Neural cell (in vitro differentiated cells): ENCODE data around the gene GPNMB. TPM values are rescaled to one million over a fixed set of nuclear protein-coding genes. Genes with fewer than 3 reads are reported as not detected.

ENCODE experiments used
- H2AFZ ChIP-seq: fragments of 200-600, 300-800 bp; sonication (generic), shearing (Covaris generic); 2 replicates; pipeline ENCODE4 v1.6.0; 2014; ENCODE audit warnings: low read depth, mild to moderate bottlenecking, antibody characterized with exemption, low read length, moderate library complexity
- H3F3A ChIP-seq: fragments of 200-600 bp; shearing (Covaris generic); 2 replicates; pipeline ENCODE4 v1.6.1; 2016; ENCODE audit warnings: mild to moderate bottlenecking, moderate library complexity, mixed read lengths, antibody characterized with exemption, low read length; ENCODE audit not compliant: insufficient read depth, poor library complexity, severe bottlenecking
- H3K27ac ChIP-seq: fragments of 200-600, 300-800 bp; sonication (generic), shearing (Covaris generic); 2 replicates; pipeline ENCODE4 v1.5.1; 2014; ENCODE audit warnings: mild to moderate bottlenecking, low read length, moderate library complexity
- H3K27me3 ChIP-seq: fragments of 300-800, 200-600 bp; sonication (generic), shearing (Covaris generic); 2 replicates; pipeline ENCODE4 v1.6.0; 2014; ENCODE audit warnings: mild to moderate bottlenecking, low read depth, low read length, moderate library complexity; ENCODE audit not compliant: insufficient read depth
- H3K36me3 ChIP-seq: fragments of 300-800, 200-600 bp; sonication (generic), shearing (Covaris generic); 2 replicates; pipeline ENCODE4 v1.5.1; 2014; ENCODE audit warnings: mild to moderate bottlenecking, antibody characterized with exemption, low read length, moderate library complexity; ENCODE audit not compliant: insufficient read depth
- H3K4me2 ChIP-seq: fragments of 300-800, 200-600 bp; sonication (generic), shearing (Covaris generic); 2 replicates; pipeline ENCODE4 v1.6.0; 2014; ENCODE audit warnings: mild to moderate bottlenecking, low read length
- H3K4me3 ChIP-seq: fragments of 300-800, 200-600 bp; sonication (generic), shearing (Covaris generic); 2 replicates; pipeline ENCODE4 v1.5.1; 2014; ENCODE audit warnings: mild to moderate bottlenecking, low read length, moderate library complexity
- H3K79me2 ChIP-seq: fragments of 200-600 bp; shearing (Covaris generic); replicated peaks from 2 replicates; pipeline ENCODE4 v1.6.0; 2014; ENCODE audit warnings: mild to moderate bottlenecking, low read length, moderate library complexity; ENCODE audit not compliant: insufficient read depth
- H3K9ac ChIP-seq: fragments of 300-800, 200-600 bp; sonication (generic), shearing (Covaris generic); 2 replicates; pipeline ENCODE4 v1.6.1; 2016; ENCODE audit warnings: mild to moderate bottlenecking, low read length, mixed read lengths
- H3K9me2 ChIP-seq: fragments of 200-600 bp; shearing (Covaris generic); 2 replicates; pipeline ENCODE4 v1.6.1; 2016; ENCODE audit warnings: mild to moderate bottlenecking, low read length, mixed read lengths; ENCODE audit not compliant: insufficient read depth
- H3K9me3 ChIP-seq: fragments of 200-600, 300-800 bp; sonication (generic), shearing (Covaris generic); 2 replicates; pipeline ENCODE4 v1.6.1; 2016; ENCODE audit warnings: mild to moderate bottlenecking, mixed run types, low read length, moderate library complexity, mixed read lengths
- H4K20me1 ChIP-seq: fragments of 200-600 bp; shearing (Covaris generic); 2 replicates; pipeline ENCODE4 v1.6.1; 2016; ENCODE audit warnings: mild to moderate bottlenecking, mixed run types; ENCODE audit not compliant: insufficient read depth
- CTCF ChIP-seq: fragments of 450-650 bp; IDR thresholded peaks from 2 replicates; pipeline ENCODE4 v1.5.1; 2014; ENCODE audit warnings: antibody characterized with exemption, mild to moderate bottlenecking, moderate library complexity; ENCODE audit not compliant: poor library complexity, severe bottlenecking
- EP300 ChIP-seq: fragments of 450-650 bp; conservative IDR thresholded peaks from 2 replicates; pipeline ENCODE4 v1.6.1; 2014; ENCODE audit warnings: antibody characterized with exemption, mild to moderate bottlenecking, moderate library complexity; ENCODE audit not compliant: poor library complexity, severe bottlenecking
- EZH2 ChIP-seq: fragments of 200-600, 300-800 bp; shearing (Covaris generic), sonication (generic); IDR thresholded peaks from 2 replicates; pipeline ENCODE4 v1.6.1; 2014; ENCODE audit warnings: antibody characterized with exemption, low read length, borderline replicate concordance, mild to moderate bottlenecking; ENCODE audit not compliant: insufficient read depth, poor library complexity, severe bottlenecking
- MXI1 ChIP-seq: fragments of 450-650 bp; conservative IDR thresholded peaks from 2 replicates; pipeline ENCODE4 v1.6.1; 2014; ENCODE audit warnings: antibody characterized with exemption, mild to moderate bottlenecking; ENCODE audit not compliant: poor library complexity, severe bottlenecking
- POLR2AphosphoS5 ChIP-seq: IDR thresholded peaks from 2 replicates; pipeline ENCODE4 v1.6.1; 2012
- RAD21 ChIP-seq: fragments of 450-650 bp; conservative IDR thresholded peaks from 2 replicates; pipeline ENCODE4 v1.6.1; 2014; ENCODE audit warnings: antibody characterized with exemption, mild to moderate bottlenecking, moderate library complexity
- SMC3 ChIP-seq: fragments of 450-650 bp; conservative IDR thresholded peaks from 2 replicates; pipeline ENCODE4 v1.6.1; 2014; ENCODE audit warnings: antibody characterized with exemption, mild to moderate bottlenecking, moderate library complexity; ENCODE audit not compliant: poor library complexity
- TAF1 ChIP-seq: IDR thresholded peaks from 2 replicates; pipeline ENCODE4 v1.6.1; 2012; ENCODE audit warnings: low read depth
- polyA plus RNA-seq: library from polyadenylated mRNA; depleted of rRNA; stranded (reverse); fragments of >200 nt; gene quantifications from 2 replicates; pipeline ENCODE4 v1.2.3, GENCODE V29; 2014
- TF ChIP-seq, protein P1 (sequence below): IDR thresholded peaks from 2 replicates; pipeline ENCODE4 v1.6.1; 2012; ENCODE audit warnings: borderline replicate concordance

The GPNMB gene
- polyA plus RNA-seq, 1 donor from 2014 or later = not detected

DNA sequence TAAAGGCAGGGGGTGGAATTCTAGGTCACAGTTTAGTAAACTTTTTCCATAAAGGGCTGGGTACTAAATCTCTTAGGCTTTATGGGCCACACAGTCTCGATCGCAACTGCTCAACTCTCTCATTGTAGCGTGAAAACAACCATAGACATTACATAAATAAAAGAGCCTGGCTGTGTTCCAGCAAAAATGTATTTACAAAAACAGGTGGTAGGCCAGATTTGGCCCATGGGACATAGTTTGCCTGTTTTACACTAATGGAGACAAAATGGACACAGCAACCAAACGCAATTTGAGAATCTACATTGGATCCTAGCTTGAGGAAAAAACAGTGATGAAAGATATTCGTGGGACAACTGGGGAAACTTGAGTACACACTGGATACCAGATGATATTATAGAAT, 29.3 kb downstream of the GPNMB start:
- Histone ChIP-seq H3K79me2 (no peaks in the 10 kb centered on the region), H3F3A (no peaks in the 10 kb centered on the region), H3K36me3 (no peaks in the 10 kb centered on the region), H3K9me3 (no peaks in the 10 kb centered on the region), H4K20me1 (no peaks in the 10 kb centered on the region), H3K27me3 (no peaks in the 10 kb centered on the region), H2AFZ (no peak overlapping the region), H3K4me2 (no peak overlapping the region), H3K27ac (no peak overlapping the region), H3K4me3 (no peak overlapping the region), H3K9ac (no peak overlapping the region), H3K9me2 (no peaks in the 10 kb centered on the region)
- TF ChIP-seq POLR2AphosphoS5 (no peak), SMC3 (no peak), EP300 (no peak), TAF1 (no peak), EZH2 (no peak), CTCF (no peak), RAD21 (no peak), MXI1 (no peak)
- TF ChIP-seq, protein P1, sequence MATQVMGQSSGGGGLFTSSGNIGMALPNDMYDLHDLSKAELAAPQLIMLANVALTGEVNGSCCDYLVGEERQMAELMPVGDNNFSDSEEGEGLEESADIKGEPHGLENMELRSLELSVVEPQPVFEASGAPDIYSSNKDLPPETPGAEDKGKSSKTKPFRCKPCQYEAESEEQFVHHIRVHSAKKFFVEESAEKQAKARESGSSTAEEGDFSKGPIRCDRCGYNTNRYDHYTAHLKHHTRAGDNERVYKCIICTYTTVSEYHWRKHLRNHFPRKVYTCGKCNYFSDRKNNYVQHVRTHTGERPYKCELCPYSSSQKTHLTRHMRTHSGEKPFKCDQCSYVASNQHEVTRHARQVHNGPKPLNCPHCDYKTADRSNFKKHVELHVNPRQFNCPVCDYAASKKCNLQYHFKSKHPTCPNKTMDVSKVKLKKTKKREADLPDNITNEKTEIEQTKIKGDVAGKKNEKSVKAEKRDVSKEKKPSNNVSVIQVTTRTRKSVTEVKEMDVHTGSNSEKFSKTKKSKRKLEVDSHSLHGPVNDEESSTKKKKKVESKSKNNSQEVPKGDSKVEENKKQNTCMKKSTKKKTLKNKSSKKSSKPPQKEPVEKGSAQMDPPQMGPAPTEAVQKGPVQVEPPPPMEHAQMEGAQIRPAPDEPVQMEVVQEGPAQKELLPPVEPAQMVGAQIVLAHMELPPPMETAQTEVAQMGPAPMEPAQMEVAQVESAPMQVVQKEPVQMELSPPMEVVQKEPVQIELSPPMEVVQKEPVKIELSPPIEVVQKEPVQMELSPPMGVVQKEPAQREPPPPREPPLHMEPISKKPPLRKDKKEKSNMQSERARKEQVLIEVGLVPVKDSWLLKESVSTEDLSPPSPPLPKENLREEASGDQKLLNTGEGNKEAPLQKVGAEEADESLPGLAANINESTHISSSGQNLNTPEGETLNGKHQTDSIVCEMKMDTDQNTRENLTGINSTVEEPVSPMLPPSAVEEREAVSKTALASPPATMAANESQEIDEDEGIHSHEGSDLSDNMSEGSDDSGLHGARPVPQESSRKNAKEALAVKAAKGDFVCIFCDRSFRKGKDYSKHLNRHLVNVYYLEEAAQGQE = no peak

DNA sequence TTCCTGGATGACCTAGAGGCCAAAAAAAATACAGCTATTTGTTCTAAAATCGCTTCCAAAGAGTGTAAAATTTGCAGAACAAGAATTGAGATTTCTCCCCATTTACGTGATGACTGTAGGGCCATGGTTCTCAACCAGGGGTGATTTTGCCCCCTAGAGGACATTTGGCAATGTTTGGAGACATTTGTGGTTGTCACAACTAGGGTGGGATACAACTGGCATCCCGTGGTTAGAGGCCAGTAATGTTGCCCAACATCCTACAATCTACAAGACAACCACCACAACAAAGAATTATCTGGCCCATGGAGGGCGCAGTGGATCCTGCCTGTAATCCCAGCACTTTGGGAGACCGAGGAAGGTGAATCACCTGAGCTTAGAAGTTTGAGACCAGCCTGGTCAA, 29.8 kb downstream of the GPNMB start:
- no peaks in the 10 kb centered on the region for H3K36me3 ChIP-seq
- H3K9ac ChIP-seq = no peak overlapping the region
- H3K4me2 ChIP-seq = no peak overlapping the region
- no peaks in the 10 kb centered on the region for H3K9me2 ChIP-seq
- H4K20me1 ChIP-seq = no peaks in the 10 kb centered on the region
- no peaks in the 10 kb centered on the region for H3F3A ChIP-seq
- H3K27ac ChIP-seq = no peak overlapping the region
- no peaks in the 10 kb centered on the region for H3K79me2 ChIP-seq
- no peaks in the 10 kb centered on the region for H3K9me3 ChIP-seq
- H2AFZ ChIP-seq = no peak overlapping the region
- TF ChIP-seq MXI1 (no peak), POLR2AphosphoS5 (no peak), TAF1 (no peak), EP300 (no peak), EZH2 (no peak), SMC3 (no peak), RAD21 (no peak), CTCF (no peak)
- TF ChIP-seq, protein P1 = no peak
- H3K4me3 ChIP-seq = no peak overlapping the region
- no peaks in the 10 kb centered on the region for H3K27me3 ChIP-seq
